Sigmoid colon (tissue), 7 donors: ENCODE data around the gene TRIM16. TPM values are rescaled to one million over a fixed set of nuclear protein-coding genes. Genes with fewer than 3 reads are reported as not detected.
"Not testable (repeated sequence)": the region's sequence is repeated elsewhere in the genome, so short reads cannot be mapped to it uniquely, and the experiment has no call there.

ENCODE experiments used
- DNase-seq: peaks from one replicate; pipeline ENCODE4 v3.0.0-alpha.2; 2019
- H3K27ac ChIP-seq, 4 donors: fragments of 200-600 bp; sonication (generic); one replicate each; pipeline ENCODE4 v1.5.1; 2016 to 2019; ENCODE audit warnings: mild to moderate bottlenecking in 1 of 4
- H3K27me3 ChIP-seq, 3 donors: fragments of 200-600 bp; sonication (generic); one replicate each; pipeline ENCODE4 v1.5.1; 2019; ENCODE audit warnings: mild to moderate bottlenecking in 1 of 3
- H3K36me3 ChIP-seq, 4 donors: fragments of 200-600 bp; sonication (generic); one replicate each; pipeline ENCODE4 v1.5.1; 2016 to 2019
- H3K4me1 ChIP-seq, 4 donors: fragments of 200-600 bp; sonication (generic); one replicate each; pipeline ENCODE4 v1.5.1; 2017 to 2019
- H3K4me3 ChIP-seq, 4 donors: fragments of 200-600 bp; sonication (generic); one replicate each; pipeline ENCODE4 v1.5.1; 2017 to 2019; ENCODE audit warnings: mild to moderate bottlenecking in 2 of 4, moderate library complexity in 1 of 4
- H3K9me3 ChIP-seq, 4 donors: fragments of 200-600 bp in 3 of 4; sonication (generic) in 3 of 4; one replicate each; pipeline versions ENCODE4 v1.5.1 to v1.6.1; 2013 to 2019
- POLR2AphosphoS5 ChIP-seq, 4 donors: sonication (generic); formaldehyde crosslinking; IDR thresholded peaks; one replicate each; pipeline ENCODE4 v1.6.1; 2017; ENCODE audit warnings: antibody characterized with exemption in 4 of 4
- WGBS, 2 donors: extraction: QIAGEN DNeasy Blood & Tissue Kit; methylation state at CpG; one replicate each; pipeline ENCODE4 v1.1.7; 2013; 5-methylcytosine and 5-hydroxymethylcytosine counted together
- intact Hi-C: fragments of 100-400 bp; cut with DNase I; formaldehyde crosslinking; loops from one replicate; pipeline ENCODE4 v1.15.1; 2023
- polyA plus RNA-seq, 3 donors: library from polyadenylated mRNA; stranded (reverse); fragments of 200-250 nt; gene quantifications; one replicate each; pipeline ENCODE4 v1.2.3, GENCODE V29; 2013
- total RNA-seq, 4 donors: library from RNA; depleted of rRNA; stranded (reverse); fragments of >200 nt; gene quantifications; one replicate each; pipeline ENCODE4 v1.1.0, GENCODE V29; 2016
- donor health status: healthy with polysubstance abuse.
- donor health status: Bipolar disorder and iron deficiency.
- donor health status: healthy.

The TRIM16 gene
- 10 to 100 TPM in 3 of 4 donors, 1 to 10 TPM in 1; 8.8 to 24.6 (median 17.4) TPM for total RNA-seq
- 10 to 100 TPM; 13.6 to 16.2 (median 14.4) TPM for polyA plus RNA-seq

- H3K27me3 ChIP-seq, H3K36me3 ChIP-seq, intact Hi-C loops, H3K4me1 ChIP-seq, H3K9me3 ChIP-seq: not testable (repeated sequence)
- peak; percentile 87 for DNase-seq
- 1 to 2% methylated on average over 35 of the region's 35 CpGs for WGBS, 2 donors
- H3K4me3 ChIP-seq: peak within 1 kb of the TSS; percentile 41 to 54 (median 54)
- peak; percentile 25 to 61 (median 42) for TF ChIP-seq POLR2AphosphoS5 (IDR thresholded peaks at IDR 0.05)
- peak within 1 kb of the TSS in 3 of 4 donors; percentile 63 to 72 (median 67) for H3K27ac ChIP-seq
These were observed at the start of gene TRIM16 for GRCh38 chr17:15683824-15684478. Gene TRIM16 (minus strand): TSS chr17:15684311. CDS start chr17:15651609, 32,702 bp downstream.

- H3K27me3 ChIP-seq, H3K27ac ChIP-seq, H3K4me3 ChIP-seq, H3K9me3 ChIP-seq, H3K4me1 ChIP-seq, H3K36me3 ChIP-seq, intact Hi-C loops, DNase-seq: not testable (repeated sequence)
- WGBS, 2 donors: 88 to 93% methylated on average over 8 of the region's 10 CpGs
These were observed 49.2 kb upstream of the TRIM16 start for GRCh38 chr17:15733174-15733789.

- intact Hi-C loops: not testable (repeated sequence)
- 83 to 88% methylated on average over 9 to 10 of the region's 10 CpGs for WGBS, 2 donors
These were observed 47.8 kb upstream of the TRIM16 start, which contains the start of gene TBC1D26 for GRCh38 chr17:15731900-15732299. Gene TBC1D26 (plus strand): TSS chr17:15732283. CDS start chr17:15735349, 3,066 bp downstream.

GRCh38 chr17:15730535-15730934, 46.4 kb upstream of the TRIM16 start:
- DNase-seq, H3K4me1 ChIP-seq, H3K9me3 ChIP-seq, intact Hi-C loops, H3K27me3 ChIP-seq, H3K27ac ChIP-seq, H3K36me3 ChIP-seq, H3K4me3 ChIP-seq: not testable (repeated sequence)
- 69 to 86% methylated on average over 6 to 14 of the region's 14 CpGs for WGBS, 2 donors

More at GRCh38 chr17:15731900-15732299, 47.8 kb upstream of the TRIM16 start, which contains the start of gene TBC1D26:
- not testable (repeated sequence) for DNase-seq, H3K9me3 ChIP-seq, H3K4me1 ChIP-seq, H3K4me3 ChIP-seq, H3K27ac ChIP-seq, H3K36me3 ChIP-seq, H3K27me3 ChIP-seq

DNA sequence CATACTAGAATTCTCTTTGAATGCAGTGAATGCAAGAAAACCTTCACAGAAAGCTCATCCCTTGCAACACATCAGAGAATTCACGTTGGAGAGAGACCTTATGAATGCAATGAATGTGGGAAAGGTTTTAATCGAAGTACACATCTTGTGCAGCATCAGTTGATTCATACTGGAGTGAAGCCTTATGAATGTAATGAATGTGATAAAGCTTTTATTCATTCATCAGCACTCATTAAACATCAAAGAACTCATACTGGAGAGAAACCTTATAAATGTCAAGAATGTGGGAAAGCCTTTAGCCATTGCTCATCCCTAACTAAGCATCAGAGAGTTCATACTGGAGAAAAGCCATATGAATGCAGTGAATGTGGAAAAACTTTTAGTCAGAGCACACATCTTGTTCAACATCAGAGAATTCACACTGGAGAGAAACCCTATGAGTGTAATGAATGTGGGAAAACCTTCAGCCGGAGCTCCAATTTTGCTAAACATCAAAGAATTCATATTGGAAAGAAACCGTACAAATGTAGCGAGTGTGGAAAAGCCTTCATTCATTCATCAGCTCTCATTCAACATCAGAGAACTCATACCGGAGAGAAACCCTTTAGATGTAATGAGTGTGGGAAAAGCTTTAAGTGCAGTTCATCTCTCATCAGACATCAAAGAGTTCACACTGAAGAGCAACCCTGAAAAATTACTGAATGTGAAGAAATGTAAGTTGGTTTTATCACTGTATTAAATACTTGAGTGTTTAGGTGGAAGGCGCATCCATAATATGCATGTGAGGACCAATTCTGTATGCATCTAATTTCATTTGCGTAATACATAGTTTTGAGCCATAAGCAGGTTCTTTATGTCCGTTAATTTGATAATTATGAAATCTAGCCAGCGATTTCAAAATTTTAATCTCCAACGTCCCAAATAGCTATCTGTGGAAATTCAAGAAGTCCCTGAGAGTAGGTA, 32.8 kb upstream of the TRIM16 start:
- H3K27ac ChIP-seq, intact Hi-C loops, H3K4me3 ChIP-seq, H3K4me1 ChIP-seq, DNase-seq, H3K27me3 ChIP-seq: not testable (repeated sequence)
- H3K9me3 ChIP-seq: peaks cover 7 to 21% (median 12%) of the 10 kb centered on the region in 4 donors
- H3K36me3 ChIP-seq: peaks cover 0 to 27% (median 0%) of the 10 kb centered on the region in 4 donors
- WGBS, 2 donors: 97% methylated on average over 11 of the region's 11 CpGs

- H3K4me3 ChIP-seq, H3K9me3 ChIP-seq, H3K27me3 ChIP-seq, H3K27ac ChIP-seq, H3K4me1 ChIP-seq, intact Hi-C loops, DNase-seq: not testable (repeated sequence)
- WGBS, 2 donors: 95 to 99% methylated on average over 3 of the region's 3 CpGs
- H3K36me3 ChIP-seq: peaks cover 0 to 71% (median 17%) of the 10 kb centered on the region in 4 donors
These were observed 24.8 kb upstream of the TRIM16 start for GRCh38 chr17:15708879-15709278.

DNA sequence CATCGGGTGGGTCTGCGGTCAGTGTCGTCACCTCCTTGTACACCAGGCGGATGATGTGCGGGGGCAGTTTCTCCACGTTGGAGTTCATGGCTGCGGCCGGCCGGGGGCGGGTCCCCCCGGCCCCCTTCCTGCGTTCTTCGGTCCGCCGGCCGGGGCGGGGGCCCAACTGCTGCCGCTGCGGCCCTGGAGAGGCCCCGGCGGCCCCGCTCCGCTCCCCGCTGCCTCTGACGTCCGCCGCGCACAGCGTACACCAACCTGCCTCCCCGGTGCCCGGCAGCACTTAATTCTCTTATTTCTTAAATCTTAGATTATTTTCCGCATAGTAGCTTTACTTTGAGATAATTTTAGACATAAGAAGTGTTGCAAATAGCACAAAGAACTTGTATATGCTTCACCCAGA, 20.7 kb upstream of the TRIM16 start:
- H3K27me3 ChIP-seq, H3K4me3 ChIP-seq, H3K4me1 ChIP-seq, H3K27ac ChIP-seq, DNase-seq, intact Hi-C loops, H3K9me3 ChIP-seq: not testable (repeated sequence)
- WGBS, 2 donors: 97 to 98% methylated on average over 32 of the region's 32 CpGs
- peaks cover 0 to 45% (median 14%) of the 10 kb centered on the region in 4 donors for H3K36me3 ChIP-seq

GRCh38 chr17:15704239-15704638, 20.1 kb upstream of the TRIM16 start:
- peaks cover 0 to 42% (median 14%) of the 10 kb centered on the region in 4 donors for H3K36me3 ChIP-seq
- intact Hi-C loops, DNase-seq, H3K9me3 ChIP-seq, H3K27ac ChIP-seq, H3K27me3 ChIP-seq, H3K4me1 ChIP-seq, H3K4me3 ChIP-seq: not testable (repeated sequence)
- 99% methylated on average over 28 to 29 of the region's 33 CpGs for WGBS, 2 donors

DNA sequence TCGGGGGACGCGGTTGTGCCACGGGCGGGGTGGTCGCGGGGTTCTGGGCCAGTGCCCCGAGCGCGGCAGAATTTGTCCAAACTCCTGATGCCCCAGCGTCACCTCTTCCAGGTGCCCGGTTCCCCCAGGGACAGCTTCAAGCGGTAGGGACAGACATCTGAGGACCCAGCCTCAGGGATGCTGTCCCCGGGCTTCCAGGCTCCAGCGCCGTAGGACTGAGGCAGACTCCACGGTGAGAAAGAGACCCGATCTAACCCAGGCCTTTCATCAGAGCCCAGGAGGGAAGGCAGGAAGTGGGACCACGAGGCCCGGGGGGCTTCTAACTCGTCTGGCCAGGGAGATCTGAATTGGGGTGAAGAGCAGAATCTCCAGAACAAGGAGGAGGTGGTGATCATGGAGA, 15.8 kb upstream of the TRIM16 start:
- H3K36me3 ChIP-seq, intact Hi-C loops, H3K9me3 ChIP-seq, DNase-seq, H3K27me3 ChIP-seq, H3K4me1 ChIP-seq: not testable (repeated sequence)
- Histone ChIP-seq H3K4me3 (peak overlapping the region; percentile 42 to 62 (median 51)), H3K27ac (peak overlapping the region; percentile 53 to 77 (median 70))
- 0 to 1% methylated on average over 13 to 14 of the region's 21 CpGs for WGBS, 2 donors
